Breast epithelium (tissue), 4 donors: ENCODE measurements around the gene TM2D3. TPM values are rescaled to one million over a fixed set of nuclear protein-coding genes. Genes with fewer than 3 reads are reported as not detected.

Experiments
- DNase-seq, 2 donors: peaks; one replicate each; pipeline ENCODE4 v3.0.0-alpha.2; 2019; ENCODE audit warnings: low spot score in 2 of 2
- H3K27ac ChIP-seq, 2 donors: fragments of 200-600 bp; sonication (generic) in 1 of 2; one replicate each; pipeline ENCODE4 v1.5.1; 2016 to 2019; ENCODE audit warnings: mild to moderate bottlenecking in 1 of 2
- H3K27me3 ChIP-seq, 2 donors: fragments of 200-600 bp; sonication (generic) in 1 of 2; one replicate each; pipeline versions ENCODE4 v1.5.1 to v1.6.0; 2017 to 2019; ENCODE audit warnings: control low read depth in 1 of 2, mild to moderate bottlenecking in 1 of 2
- H3K36me3 ChIP-seq: fragments of 200-600 bp; one replicate; pipeline ENCODE4 v1.5.1; 2019
- H3K4me1 ChIP-seq, 2 donors: fragments of 200-600 bp; sonication (generic); one replicate each; pipeline ENCODE4 v1.5.1; 2016 to 2019; ENCODE audit warnings: control low read depth in 1 of 2
- H3K4me3 ChIP-seq, 3 donors: fragments of 200-600 bp; sonication (generic); 1 replicate in 2 of 3; 2 replicates in 1 of 3; pipeline ENCODE4 v1.5.1; 2016 to 2019; ENCODE audit warnings: mild to moderate bottlenecking in 3 of 3, moderate library complexity in 2 of 3
- H3K9me3 ChIP-seq, 2 donors: fragments of 200-600 bp; sonication (generic) in 1 of 2; one replicate each; pipeline ENCODE4 v1.5.1; 2016 to 2019; ENCODE audit warnings: control low read depth in 1 of 2
- CTCF ChIP-seq, 3 donors: fragments of 450-650 bp; IDR thresholded peaks; one replicate each; pipeline ENCODE4 v1.5.1; 2016 to 2017; ENCODE audit warnings: antibody characterized with exemption in 3 of 3, mild to moderate bottlenecking in 3 of 3, moderate library complexity in 3 of 3
- POLR2A ChIP-seq: fragments of 450-650 bp; IDR thresholded peaks from one replicate; pipeline ENCODE4 v1.6.1; 2016; ENCODE audit warnings: antibody characterized with exemption, mild to moderate bottlenecking, moderate library complexity
- POLR2AphosphoS5 ChIP-seq, 3 donors: sonication (generic); formaldehyde crosslinking; IDR thresholded peaks; one replicate each; pipeline ENCODE4 v1.6.1; 2017; ENCODE audit warnings: antibody characterized with exemption in 3 of 3
- intact Hi-C: fragments of 100-400 bp; cut with DNase I; formaldehyde crosslinking; loops from one replicate; pipeline ENCODE4 v1.15.1; 2023; ENCODE audit warnings: low total_unique reads
- total RNA-seq, 3 donors: library from RNA; depleted of rRNA; stranded (reverse); fragments of >200 nt; gene quantifications; one replicate each; pipeline ENCODE4 v1.1.0, GENCODE V29; 2016

The TM2D3 gene
- total RNA-seq = 10 to 100 TPM; 40.3 to 49.8 (median 46.2) TPM

- no peaks in the 10 kb centered on the region for H3K9me3 ChIP-seq
Measured at GRCh38 chr15:101652098-101652785, at the start of gene TM2D3. Gene TM2D3 (minus strand): TSS chr15:101652381. CDS start chr15:101652361, 20 bp downstream.

GRCh38 chr15:101698314-101698713, 46.1 kb upstream of the TM2D3 start:
- H3K27ac ChIP-seq = no peak overlapping the region
- TF ChIP-seq CTCF (IDR thresholded peaks at IDR 0.05) = no peak
- TF ChIP-seq POLR2AphosphoS5 (IDR thresholded peaks at IDR 0.05) = no peak
- no peak for TF ChIP-seq POLR2A
- intact Hi-C loops = loop anchor here (10.0 kb wide), 1 partner anchor 1624 kb away; no protein-coding TSS in a partner anchor
- no peaks in the 10 kb centered on the region for H3K36me3 ChIP-seq
- no peak for DNase-seq
- no peak overlapping the region for H3K4me3 ChIP-seq
- H3K27me3 ChIP-seq = no peaks in the 10 kb centered on the region
- no peaks in the 10 kb centered on the region for H3K9me3 ChIP-seq
- H3K4me1 ChIP-seq = no peaks in the 10 kb centered on the region

More at GRCh38 chr15:101652098-101652785, at the start of gene TM2D3:
- peak; percentile 90 for TF ChIP-seq POLR2A
- TF ChIP-seq CTCF (IDR thresholded peaks at IDR 0.05) = peak; percentile 81 to 96 (median 94)
- peak; percentile 91 to 97 (median 95) for TF ChIP-seq POLR2AphosphoS5 (IDR thresholded peaks at IDR 0.05)
- Histone ChIP-seq H3K4me1 (peaks cover 0 to 15% of the 10 kb centered on the region in 2 donors), H3K27ac (peak within 1 kb of the TSS; percentile 97 to 98), H3K4me3 (peak within 1 kb of the TSS; percentile 74 to 98 (median 90)), H3K36me3 (no peaks in the 10 kb centered on the region), H3K27me3 (no peaks in the 10 kb centered on the region)
- intact Hi-C loops = no loop called here
- peak; percentile 87 to 92 for DNase-seq

GRCh38 chr15:101697488-101697887, 45.3 kb upstream of the TM2D3 start:
- no peak for TF ChIP-seq CTCF (IDR thresholded peaks at IDR 0.05)
- no peak for TF ChIP-seq POLR2A
- TF ChIP-seq POLR2AphosphoS5 (IDR thresholded peaks at IDR 0.05) = no peak
- H3K36me3 ChIP-seq = no peaks in the 10 kb centered on the region
- H3K9me3 ChIP-seq = no peaks in the 10 kb centered on the region
- no peak overlapping the region for H3K4me3 ChIP-seq
- no peaks in the 10 kb centered on the region for H3K27me3 ChIP-seq
- H3K4me1 ChIP-seq = no peaks in the 10 kb centered on the region
- H3K27ac ChIP-seq = no peak overlapping the region
- intact Hi-C loops = loop anchor here (10.0 kb wide), 1 partner anchor 1623 kb away; no protein-coding TSS in a partner anchor
- no peak for DNase-seq

- H3K4me3 ChIP-seq = no peak overlapping the region
- no peak for TF ChIP-seq POLR2A
- TF ChIP-seq POLR2AphosphoS5 (IDR thresholded peaks at IDR 0.05) = no peak
- no peak for TF ChIP-seq CTCF (IDR thresholded peaks at IDR 0.05)
- DNase-seq = no peak
- H3K27ac ChIP-seq = no peak overlapping the region
- H3K27me3 ChIP-seq = no peaks in the 10 kb centered on the region
- no peaks in the 10 kb centered on the region for H3K9me3 ChIP-seq
- H3K4me1 ChIP-seq = no peaks in the 10 kb centered on the region
- H3K36me3 ChIP-seq = no peaks in the 10 kb centered on the region
- intact Hi-C loops = loop anchor here (10.0 kb wide), 1 partner anchor 1622 kb away; no protein-coding TSS in a partner anchor
Measured at GRCh38 chr15:101696829-101697228, 44.6 kb upstream of the TM2D3 start.

- no peak overlapping the region for H3K27ac ChIP-seq
- intact Hi-C loops = loop anchor here (5.0 to 10.0 kb wide), 2 partner anchors 477 to 1619 kb away; no protein-coding TSS in a partner anchor
Measured at GRCh38 chr15:101694261-101694660, 42.1 kb upstream of the TM2D3 start.

More at GRCh38 chr15:101694261-101694660, 42.1 kb upstream of the TM2D3 start:
- no peaks in the 10 kb centered on the region for H3K36me3 ChIP-seq
- no peaks in the 10 kb centered on the region for H3K27me3 ChIP-seq
- DNase-seq = no peak
- H3K4me1 ChIP-seq = no peaks in the 10 kb centered on the region
- no peaks in the 10 kb centered on the region for H3K9me3 ChIP-seq
- no peak overlapping the region for H3K4me3 ChIP-seq
- no peak for TF ChIP-seq POLR2AphosphoS5 (IDR thresholded peaks at IDR 0.05)
- no peak for TF ChIP-seq CTCF (IDR thresholded peaks at IDR 0.05)
- no peak for TF ChIP-seq POLR2A
